ENCODE data around the gene MATK.
"Not testable (repeated sequence)": the region's sequence is repeated elsewhere in the genome, so short reads cannot be mapped to it uniquely, and the experiment has no call there.

MATK gene

DNA sequence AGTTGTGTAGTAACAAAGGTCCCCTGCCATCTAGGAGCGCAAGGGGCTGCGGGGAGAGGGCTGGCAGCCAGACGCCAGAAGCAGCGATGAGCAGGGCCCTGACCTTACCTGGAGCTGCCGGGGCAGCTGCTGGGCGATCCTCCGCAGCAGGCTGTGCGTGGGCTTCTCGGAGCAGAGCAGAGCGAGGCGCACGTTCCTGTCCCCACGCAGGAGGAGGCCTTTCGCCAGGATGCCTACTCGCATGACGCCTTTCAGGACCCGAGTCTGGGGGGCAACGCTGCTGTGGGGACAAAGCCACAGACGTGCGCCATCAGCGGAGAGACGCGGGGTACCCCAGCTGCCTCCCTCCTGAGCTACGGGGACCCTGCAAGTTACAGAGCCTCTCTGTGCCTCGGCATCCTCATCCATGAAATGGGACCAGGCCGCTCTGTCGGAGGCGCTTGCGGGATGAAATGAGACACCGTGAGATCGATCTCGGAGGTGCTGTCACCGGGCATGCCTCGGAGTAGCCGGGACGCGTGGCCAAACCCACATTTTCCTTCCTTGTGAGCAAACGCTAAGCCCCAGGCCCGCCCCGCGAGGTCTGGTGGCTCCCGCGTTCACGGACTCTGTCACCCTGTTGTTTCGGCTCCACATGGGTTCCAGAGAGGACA is 30.5 kb upstream of the MATK start:
- no peak for DNase-seq (ENCODE audit: low read depth in 2 of 2)

DNA sequence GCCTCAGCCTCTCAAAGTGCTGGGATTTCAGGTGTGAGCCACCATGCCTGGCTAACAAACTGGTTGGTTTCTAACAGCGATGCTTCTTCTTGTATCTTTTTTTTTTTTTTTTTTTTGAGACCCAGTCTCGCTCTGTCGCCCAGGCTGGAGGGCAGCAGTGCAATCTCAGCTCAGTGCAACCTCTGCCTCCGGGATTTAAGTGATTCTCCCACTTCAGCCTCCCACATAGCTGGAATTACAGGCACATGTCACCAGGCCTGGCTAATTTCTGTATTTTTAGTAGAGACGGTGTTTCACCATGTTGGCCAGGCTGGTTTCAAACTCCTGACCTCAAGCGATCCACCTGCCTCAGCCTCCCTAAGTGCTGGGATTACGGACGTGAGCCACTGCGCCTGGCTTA is 30.0 kb upstream of the MATK start:
- DNase-seq (ENCODE audit: low read depth in 2 of 2): not testable (repeated sequence)

DNA sequence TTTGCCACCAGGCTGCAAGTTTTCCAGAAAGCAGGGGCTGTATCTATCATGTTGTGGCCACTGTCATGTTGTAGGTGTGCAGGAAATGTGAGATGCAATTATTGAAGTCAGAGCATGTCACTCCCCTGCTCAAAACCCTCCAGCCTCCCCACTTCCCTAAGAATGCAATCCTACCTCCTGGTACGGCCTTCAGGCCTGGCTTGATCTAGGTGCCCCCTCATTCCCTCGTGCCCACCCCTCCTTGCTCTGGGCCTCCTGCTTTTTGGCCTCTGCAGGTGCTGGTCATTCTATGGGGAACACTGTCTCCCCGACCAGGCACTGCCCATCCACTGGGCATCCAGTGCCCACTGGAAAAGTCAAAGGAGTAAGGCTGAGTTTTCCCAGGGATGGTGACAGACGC is 28.5 kb upstream of the MATK start:
- DNase-seq (ENCODE audit: low read depth in 2 of 2): no peak

DNA sequence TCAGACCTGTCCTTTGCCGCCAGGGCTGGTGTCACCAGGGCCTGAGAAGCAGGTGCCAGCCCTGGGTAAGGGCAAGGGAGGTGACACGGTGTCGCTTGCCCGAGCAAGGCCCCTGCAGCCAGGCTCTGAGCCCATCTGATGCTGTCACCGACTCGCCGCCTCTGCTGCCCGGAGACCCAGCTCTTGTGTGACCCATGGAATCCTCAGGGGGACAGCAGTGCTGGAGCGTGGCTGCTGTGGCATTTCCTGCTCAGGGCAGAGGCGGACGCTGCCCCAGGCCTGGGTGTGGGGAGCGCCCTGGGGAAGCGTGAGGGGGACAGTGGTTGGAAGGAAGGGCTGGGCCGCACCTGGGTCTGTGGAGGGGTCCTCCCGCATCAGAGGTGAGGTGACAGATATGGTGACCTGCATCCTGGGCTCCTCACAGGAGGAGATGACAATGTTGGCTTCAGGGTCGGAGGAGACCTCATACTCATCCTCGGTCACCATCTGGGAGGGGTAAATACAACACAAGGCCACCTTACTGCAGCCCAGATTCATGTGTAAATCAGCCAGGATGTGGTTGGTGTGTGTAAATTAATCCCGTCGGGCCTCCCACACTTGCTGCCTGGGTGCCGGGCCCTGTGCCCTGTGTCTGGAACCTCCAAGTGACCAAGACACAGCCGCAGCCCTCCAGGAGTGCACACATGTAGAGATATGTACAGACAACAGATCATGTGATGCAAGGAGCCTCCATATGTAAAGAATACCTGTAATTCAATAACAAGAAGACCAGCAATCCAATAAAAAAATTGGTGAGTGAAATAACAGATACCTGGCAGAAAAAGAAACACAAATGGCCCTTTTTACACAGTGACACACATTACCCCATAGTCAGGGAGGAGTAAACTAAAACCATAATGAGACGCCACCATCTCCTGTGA is 27.6 kb upstream of the MATK start:
- DNase-seq (ENCODE audit: low read depth in 2 of 2): no peak

GRCh38 chr19:3810708-3811355 is 24.7 kb upstream of the MATK start:
- no peak for DNase-seq (ENCODE audit: low read depth in 2 of 2)

- no peak for DNase-seq (ENCODE audit: low read depth in 2 of 2)
These were observed 23.9 kb upstream of the MATK start for GRCh38 chr19:3809881-3810707.

- DNase-seq (ENCODE audit: low read depth in 2 of 2): no peak
These were observed 22.4 kb upstream of the MATK start for GRCh38 chr19:3808420-3809143.

DNA sequence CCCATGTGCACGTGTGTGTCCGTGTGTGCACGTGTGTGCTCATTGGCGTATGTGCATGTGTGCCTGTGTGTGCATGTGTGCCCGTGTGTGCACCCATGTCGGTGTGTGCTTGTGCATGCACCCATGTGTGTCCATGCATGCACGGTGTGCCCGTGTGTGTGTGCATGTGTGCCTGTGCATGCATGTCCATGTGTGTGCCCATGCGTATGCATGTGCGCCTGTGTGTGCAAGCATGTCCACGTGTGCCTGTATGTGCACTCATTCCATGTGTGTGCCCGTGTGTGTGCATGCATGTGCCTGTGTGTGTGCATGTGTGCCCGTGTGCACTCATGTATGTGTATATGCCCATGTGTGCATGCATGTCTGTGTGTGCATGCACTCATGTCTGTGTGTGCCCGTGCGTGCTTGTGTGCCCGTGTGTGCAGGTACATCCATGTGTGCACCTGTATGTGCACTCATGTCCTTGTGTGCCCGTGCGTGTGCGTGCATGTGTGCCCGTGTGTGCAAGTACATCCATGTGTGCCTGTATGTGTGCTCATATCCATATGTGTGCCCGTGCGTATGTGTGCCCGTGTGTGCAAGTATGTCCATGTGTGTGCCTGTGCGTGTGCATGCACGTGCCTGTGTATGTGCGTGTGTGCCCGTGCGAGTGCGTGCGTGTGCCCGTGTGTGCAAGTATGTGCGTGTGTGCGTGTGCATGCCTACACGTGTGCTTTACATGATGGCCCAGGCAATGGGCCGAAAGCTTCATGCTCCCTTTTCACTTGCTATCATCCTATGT is 21.6 kb upstream of the MATK start:
- DNase-seq (ENCODE audit: low read depth in 2 of 2): no peak

DNA sequence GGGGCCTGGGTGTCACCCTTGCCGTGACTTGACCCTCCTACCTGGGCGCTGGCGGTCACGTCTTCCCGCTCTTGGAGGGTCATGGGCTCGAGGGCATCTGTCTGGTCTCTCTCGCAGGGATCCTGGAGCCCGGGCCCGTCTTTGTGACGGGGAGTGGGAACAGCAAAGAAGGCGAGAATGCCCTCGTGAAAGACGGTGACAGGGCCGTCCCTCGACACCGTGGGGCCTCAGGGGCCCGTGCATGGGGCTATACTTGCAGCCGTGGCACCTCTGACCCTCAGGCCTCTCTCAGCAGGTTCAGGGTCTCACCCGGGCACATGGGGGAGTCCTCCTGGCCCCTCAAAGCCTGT is 20.9 kb upstream of the MATK start:
- no peak for DNase-seq (ENCODE audit: low read depth in 2 of 2)

GRCh38 chr19:3805859-3806258 is 19.7 kb upstream of the MATK start:
- no peak for DNase-seq (ENCODE audit: low read depth in 2 of 2)

GRCh38 chr19:3804429-3804828 is 18.2 kb upstream of the MATK start:
- DNase-seq (ENCODE audit: low read depth in 2 of 2): no peak

DNA sequence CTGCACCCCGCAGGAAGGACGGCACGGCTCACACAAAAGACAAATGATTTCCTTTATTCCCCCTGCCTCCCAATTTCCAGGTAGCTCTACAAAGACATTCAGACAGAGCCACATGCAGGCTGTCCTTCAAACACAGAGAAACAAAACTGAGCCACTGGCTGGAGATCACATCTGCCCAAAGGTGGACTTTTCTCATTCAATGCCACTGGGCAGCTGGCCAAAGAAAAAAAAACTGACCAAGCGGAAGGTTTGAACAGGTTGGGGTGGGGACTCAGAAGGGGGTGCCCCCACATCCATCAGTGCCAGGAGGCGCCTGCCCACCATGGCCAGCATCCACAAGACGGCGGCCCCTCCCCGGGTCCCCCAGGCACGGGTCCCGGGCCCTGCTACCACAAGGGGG is 17.8 kb upstream of the MATK start:
- DNase-seq (ENCODE audit: low read depth in 2 of 2): no peak

GRCh38 chr19:3803114-3803888 is 17.1 kb upstream of the MATK start:
- no peak for DNase-seq (ENCODE audit: low read depth in 2 of 2)

GRCh38 chr19:3801412-3802096 is 15.4 kb upstream of the MATK start:
- peak in 1 of 2 donors; percentile 50 for DNase-seq (ENCODE audit: low read depth in 2 of 2)

DNA sequence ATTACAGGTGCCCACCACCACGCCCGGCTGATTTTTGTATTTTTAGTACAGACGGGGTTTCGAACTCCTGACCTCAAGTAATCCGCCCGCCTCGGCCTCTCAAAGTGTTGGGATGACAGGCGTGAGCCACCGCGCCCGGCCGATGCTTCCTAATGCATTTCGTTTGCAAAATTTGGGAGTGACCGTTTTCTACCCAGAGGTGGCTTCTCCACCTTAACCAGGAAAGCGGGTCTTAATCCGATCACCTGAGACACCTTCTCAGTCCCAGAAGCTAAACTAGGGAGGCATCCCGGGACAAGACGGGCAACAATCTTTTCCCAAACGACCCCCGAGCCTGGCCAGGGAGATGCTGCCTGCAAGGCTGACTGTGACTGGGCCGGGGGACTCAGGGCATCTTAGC is 14.8 kb upstream of the MATK start:
- no peak for DNase-seq (ENCODE audit: low read depth in 2 of 2)

GRCh38 chr19:3798137-3798536 is 12.0 kb upstream of the MATK start:
- no peak for DNase-seq (ENCODE audit: low read depth in 2 of 2)

DNA sequence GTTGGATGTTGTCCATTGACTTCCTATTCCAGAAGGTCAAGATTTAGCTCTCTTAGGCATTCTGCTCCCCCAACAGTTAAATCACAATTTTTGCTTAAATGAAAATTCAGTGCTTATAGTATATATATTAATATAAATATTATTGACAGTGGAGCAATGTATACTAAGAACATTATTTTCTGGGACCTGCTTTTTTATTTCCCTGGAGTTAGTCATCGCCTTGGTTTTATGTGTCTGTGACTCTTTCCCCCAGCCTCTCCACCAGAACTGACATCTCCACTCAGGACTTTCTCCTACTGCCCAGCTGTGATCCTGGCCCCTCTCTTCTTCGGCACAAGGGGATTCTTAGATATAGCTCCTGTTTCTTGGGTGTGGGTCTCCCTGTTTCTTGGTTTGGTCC is 10.2 kb upstream of the MATK start:
- DNase-seq (ENCODE audit: low read depth in 2 of 2): no peak

DNA sequence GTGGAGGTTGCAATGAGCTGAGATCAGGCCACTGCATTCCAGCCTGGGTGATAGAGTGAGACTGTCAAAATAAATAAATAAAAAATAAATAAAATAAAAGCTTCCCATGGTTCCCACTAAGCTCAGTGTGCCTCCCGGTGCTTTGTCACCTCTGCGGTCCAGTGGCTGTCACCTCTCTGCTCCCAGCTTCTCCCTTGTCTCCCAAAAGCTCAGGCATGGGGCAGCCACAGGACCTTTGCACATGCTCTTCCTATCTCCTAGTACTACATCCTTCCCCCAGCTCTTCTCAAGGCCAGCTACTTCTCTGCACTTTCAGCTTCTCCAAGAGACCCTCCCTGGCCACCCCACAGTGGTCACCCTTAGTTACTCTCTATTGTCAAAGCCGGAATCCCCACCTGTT is 7.6 kb upstream of the MATK start:
- no peak for DNase-seq (ENCODE audit: low read depth in 2 of 2)

DNA sequence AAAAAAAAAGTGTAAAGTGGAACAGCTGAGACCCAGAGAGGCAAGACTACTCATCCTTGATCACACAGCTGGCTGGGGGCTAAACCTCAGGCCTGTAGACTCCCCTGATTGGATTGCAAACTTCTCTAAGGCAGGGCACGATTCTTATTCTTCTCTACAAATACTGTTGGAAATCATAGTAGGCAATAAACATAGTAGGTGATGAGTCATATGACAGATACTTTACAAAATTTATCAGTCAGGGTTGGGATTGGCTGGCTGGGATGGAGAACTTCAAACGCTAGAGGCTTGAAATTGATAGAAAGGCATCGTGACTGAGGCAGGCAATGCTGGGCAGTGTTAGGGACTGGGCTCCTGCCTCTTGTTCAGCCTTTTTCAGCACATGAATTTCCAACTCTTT is 5.9 kb upstream of the MATK start:
- DNase-seq (ENCODE audit: low read depth in 2 of 2): no peak

All from stimulated activated CD4-positive, alpha-beta T cell treated with anti-CD3 and anti-CD28 coated beads, Interleukin-15, amount 100 ng/mL, for 48 hours (primary cell).